ENCODE measurements around the gene PNMA3.

GRCh38 chrX:153055871-153056749, at the start of gene PNMA3:
- TF ChIP-seq POLR2AphosphoS5 (IDR thresholded peaks at IDR 0.05; ENCODE audit: borderline replicate concordance, low read depth, low read length) (no peak), EZH2 (IDR thresholded peaks at IDR 0.05) (no peak), FOXP2 (optimal IDR thresholded peaks at IDR 0.05; ENCODE audit: control extremely low read depth, extremely low read length, insufficient read depth) (no peak)

Data from SK-N-MC (cell line).